Astrocyte (in vitro differentiated cells and primary cell): Measurements from ENCODE around the gene STAC2.
"Not testable (repeated sequence)": the region's sequence is repeated elsewhere in the genome, so short reads cannot be mapped to it uniquely, and the experiment has no call there.

ENCODE experiments used
- EZH2 ChIP-seq: IDR thresholded peaks from 2 replicates; pipeline ENCODE4 v1.6.1; 2012; ENCODE audit warnings: mild to moderate bottlenecking, low read length, inconsistent platforms; ENCODE audit not compliant: insufficient read depth
- TF ChIP-seq, protein P1 (sequence below): IDR thresholded peaks from 2 replicates; pipeline ENCODE4 v1.5.1; 2011; ENCODE audit warnings: low read depth, mild to moderate bottlenecking, inconsistent platforms, low read length, moderate library complexity; ENCODE audit not compliant: insufficient read depth

- TF ChIP-seq, protein P1, sequence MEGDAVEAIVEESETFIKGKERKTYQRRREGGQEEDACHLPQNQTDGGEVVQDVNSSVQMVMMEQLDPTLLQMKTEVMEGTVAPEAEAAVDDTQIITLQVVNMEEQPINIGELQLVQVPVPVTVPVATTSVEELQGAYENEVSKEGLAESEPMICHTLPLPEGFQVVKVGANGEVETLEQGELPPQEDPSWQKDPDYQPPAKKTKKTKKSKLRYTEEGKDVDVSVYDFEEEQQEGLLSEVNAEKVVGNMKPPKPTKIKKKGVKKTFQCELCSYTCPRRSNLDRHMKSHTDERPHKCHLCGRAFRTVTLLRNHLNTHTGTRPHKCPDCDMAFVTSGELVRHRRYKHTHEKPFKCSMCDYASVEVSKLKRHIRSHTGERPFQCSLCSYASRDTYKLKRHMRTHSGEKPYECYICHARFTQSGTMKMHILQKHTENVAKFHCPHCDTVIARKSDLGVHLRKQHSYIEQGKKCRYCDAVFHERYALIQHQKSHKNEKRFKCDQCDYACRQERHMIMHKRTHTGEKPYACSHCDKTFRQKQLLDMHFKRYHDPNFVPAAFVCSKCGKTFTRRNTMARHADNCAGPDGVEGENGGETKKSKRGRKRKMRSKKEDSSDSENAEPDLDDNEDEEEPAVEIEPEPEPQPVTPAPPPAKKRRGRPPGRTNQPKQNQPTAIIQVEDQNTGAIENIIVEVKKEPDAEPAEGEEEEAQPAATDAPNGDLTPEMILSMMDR = not testable (repeated sequence)
- not testable (repeated sequence) for TF ChIP-seq EZH2
Observed at GRCh38 chr17:39250076-39250475, 24.3 kb upstream of the STAC2 start.
